GM18868 (cell line): ENCODE data around the gene MFSD1.

ENCODE experiments used
- ATAC-seq: cut with Tn5 transposase; IDR thresholded peaks from one replicate; pipeline ENCODE4 v1.9.1; 2021; ENCODE audit warnings: mild to moderate bottlenecking, moderate library complexity; ENCODE audit not compliant: unreplicated experiment

Gene MFSD1

GRCh38 chr3:158864492-158864891 lies 62.6 kb downstream of the MFSD1 start:
- no peak for ATAC-seq

DNA sequence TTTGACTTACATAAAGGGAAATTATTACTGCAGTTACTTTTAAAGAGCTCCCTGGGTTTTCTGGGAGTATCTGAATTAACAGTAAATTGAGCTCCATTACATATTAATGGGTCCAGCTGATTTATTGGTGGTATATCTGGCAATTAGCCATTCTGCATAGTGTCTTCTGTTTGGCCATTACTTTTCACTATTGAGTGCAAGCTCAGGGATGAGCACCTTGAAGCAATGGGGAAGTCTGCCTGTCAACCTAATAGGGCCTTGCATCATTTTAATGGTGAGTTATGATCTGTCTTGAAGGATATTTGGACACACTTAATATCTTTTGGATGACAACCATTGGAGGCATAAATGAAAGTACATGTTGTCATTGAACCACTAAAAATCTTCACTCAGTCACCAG lies 73.8 kb downstream of the MFSD1 start:
- ATAC-seq = no peak
